ENCODE measurements around the gene ASIC4.

Gene ASIC4

DNA sequence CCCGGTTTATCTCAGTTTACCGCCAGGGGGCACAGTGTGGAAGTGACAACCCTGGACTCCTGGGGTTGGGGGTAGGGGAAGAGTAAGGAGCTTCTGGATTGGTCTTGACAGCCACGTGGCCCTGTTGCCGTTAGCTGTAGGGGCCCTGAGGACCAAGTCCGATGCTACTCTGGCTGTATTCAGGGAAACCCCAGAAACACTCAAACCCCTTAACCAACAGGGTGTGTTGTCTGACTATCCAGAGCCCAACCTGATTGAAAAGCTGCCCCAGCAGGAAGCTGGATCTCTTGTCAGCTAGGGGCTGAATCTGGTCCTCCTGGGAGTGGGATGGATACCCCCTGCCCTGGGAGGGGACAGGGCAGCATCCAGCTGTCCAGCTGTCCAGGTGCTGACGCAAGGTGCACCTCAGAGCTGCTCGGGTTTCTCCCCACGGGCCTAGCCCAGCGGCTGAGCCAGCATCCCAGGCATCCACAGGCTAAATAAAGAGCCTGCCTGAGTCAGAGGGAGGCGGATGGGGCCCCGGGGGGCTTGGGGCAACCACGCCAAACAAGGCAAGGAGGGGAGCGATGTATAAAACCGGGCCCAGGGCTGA is 18.7 kb upstream of the ASIC4 start:
- H3K27me3 ChIP-seq (ENCODE audit: control insufficient read depth, insufficient read depth, low read length) = peaks cover 17% of the 10 kb centered on the region
- peaks cover 12% of the 10 kb centered on the region for H3K4me1 ChIP-seq (ENCODE audit: control insufficient read depth, insufficient read depth, low read length)
- no peaks in the 10 kb centered on the region for H3K36me3 ChIP-seq (ENCODE audit: control insufficient read depth, insufficient read depth, low read length)
- H3K27ac ChIP-seq (ENCODE audit: low read depth, low read length) = peak overlapping the region; percentile 91
- peak overlapping the region; percentile 20 for H3K4me3 ChIP-seq (ENCODE audit: low read length)
- H3K9ac ChIP-seq (ENCODE audit: low read length) = no peak overlapping the region

DNA sequence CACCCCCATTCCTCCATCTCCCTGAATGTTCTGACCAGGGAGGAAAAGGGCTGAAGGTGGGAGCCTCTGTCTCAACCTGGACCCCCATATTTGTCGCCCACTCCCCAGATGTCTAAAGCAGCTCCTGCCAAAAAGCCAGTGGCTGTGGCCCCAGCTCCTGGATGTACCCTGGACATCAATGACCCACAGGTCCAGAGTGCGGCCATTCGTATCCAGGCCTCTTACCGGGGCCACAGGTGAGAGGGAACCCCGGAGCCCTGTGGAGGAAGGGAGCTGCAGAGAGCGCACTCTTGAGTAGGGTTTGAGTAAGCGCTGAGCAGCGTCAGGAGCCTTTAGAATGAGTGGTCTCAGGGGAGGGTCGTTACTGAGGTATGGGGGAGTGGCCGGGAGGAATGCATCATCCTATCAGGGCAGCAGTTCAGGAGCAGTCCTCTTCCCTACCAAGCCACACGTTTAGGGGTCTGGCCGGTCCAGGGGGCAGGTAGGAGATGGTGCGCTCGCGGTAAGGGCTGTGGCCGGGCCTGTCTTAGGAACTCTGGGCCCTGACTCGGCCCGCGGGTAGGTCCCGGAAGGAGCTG is 17.9 kb upstream of the ASIC4 start:
- Histone ChIP-seq H3K36me3 (ENCODE audit: control insufficient read depth, insufficient read depth, low read length) (no peaks in the 10 kb centered on the region), H3K27me3 (ENCODE audit: control insufficient read depth, insufficient read depth, low read length) (peaks cover 17% of the 10 kb centered on the region), H3K27ac (ENCODE audit: low read depth, low read length) (peak overlapping the region; percentile 91), H3K4me3 (ENCODE audit: low read length) (peak overlapping the region; percentile 75), H3K9ac (ENCODE audit: low read length) (no peak overlapping the region), H3K4me1 (ENCODE audit: control insufficient read depth, insufficient read depth, low read length) (peaks cover 12% of the 10 kb centered on the region)

DNA sequence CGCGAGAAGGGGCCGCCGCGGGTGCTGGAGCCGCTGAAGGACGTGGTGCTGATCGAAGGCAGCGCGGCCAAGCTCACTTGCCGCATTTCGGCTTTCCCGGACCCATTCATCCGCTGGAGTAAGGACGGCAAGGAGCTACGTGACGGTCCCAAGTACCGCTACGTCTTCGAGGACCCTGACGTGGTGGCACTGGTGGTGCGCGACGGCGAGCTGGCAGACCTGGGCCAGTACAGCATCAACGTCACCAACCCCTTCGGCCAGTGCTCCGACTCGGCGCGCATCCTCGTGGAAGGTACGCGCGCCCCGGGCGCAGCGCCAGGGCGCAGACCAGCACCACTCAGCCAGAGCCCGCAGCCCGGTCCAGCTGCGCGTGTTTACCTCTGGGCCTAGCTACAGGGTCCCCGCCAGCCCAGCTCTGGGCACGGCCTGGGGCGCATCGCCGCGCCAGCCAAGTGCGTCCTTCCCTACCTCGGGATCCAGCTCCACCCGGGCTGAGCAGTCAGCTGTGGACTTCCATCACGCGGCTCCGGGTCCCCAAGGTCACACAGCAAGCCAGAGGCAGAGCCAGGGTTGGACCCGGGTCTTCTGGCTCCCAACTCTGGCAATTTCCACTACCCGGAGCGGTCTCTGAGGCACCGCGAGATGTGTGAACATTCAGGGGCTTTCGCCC is 17.3 kb upstream of the ASIC4 start:
- Histone ChIP-seq H3K27ac (ENCODE audit: low read depth, low read length) (peak overlapping the region; percentile 91), H3K4me3 (ENCODE audit: low read length) (peak overlapping the region; percentile 75), H3K36me3 (ENCODE audit: control insufficient read depth, insufficient read depth, low read length) (peaks cover 3% of the 10 kb centered on the region), H3K4me1 (ENCODE audit: control insufficient read depth, insufficient read depth, low read length) (peaks cover 12% of the 10 kb centered on the region), H3K27me3 (ENCODE audit: control insufficient read depth, insufficient read depth, low read length) (peaks cover 17% of the 10 kb centered on the region), H3K9ac (ENCODE audit: low read length) (peak overlapping the region; percentile 53)

DNA sequence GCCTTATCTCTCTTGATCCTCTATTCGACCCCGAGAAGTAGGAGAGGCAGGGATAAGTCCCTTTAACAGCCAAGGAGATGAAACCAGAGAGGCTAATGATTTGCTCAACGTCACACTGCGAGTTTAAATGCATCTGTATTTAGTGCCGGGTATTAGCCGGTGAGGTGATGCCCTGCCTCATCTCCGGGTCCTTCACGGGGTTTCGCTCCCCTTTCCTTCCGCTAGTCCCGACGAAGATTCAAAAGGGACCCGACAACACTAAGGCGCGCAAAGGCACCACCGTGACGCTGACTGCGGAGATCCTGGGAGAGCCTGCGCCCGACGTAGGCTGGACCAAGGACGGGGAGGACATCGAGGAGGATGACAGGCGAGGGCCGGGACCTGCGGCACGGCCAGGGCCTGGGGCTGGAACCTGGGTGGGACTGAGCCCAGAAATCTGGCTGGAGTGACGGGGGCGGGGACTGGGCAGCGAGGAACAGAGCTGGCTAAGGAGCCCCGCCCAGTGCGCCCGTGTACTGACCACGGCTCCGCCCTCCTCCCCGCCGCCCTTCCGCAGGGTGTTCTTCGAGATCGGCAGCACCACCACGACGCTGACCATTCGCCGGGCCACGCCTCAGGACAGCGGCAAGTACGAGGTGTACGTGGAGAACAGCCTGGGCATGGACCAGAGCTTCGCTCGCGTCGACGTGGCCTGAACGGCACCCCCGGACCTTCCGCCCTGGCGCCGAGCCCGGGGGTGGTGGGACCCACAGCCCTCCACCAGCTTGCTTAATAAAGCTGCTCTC is 16.6 kb upstream of the ASIC4 start:
- peak overlapping the region; percentile 75 for H3K4me3 ChIP-seq (ENCODE audit: low read length)
- H3K27me3 ChIP-seq (ENCODE audit: control insufficient read depth, insufficient read depth, low read length) = peaks cover 17% of the 10 kb centered on the region
- H3K4me1 ChIP-seq (ENCODE audit: control insufficient read depth, insufficient read depth, low read length) = peaks cover 12% of the 10 kb centered on the region
- H3K36me3 ChIP-seq (ENCODE audit: control insufficient read depth, insufficient read depth, low read length) = peaks cover 7% of the 10 kb centered on the region
- H3K9ac ChIP-seq (ENCODE audit: low read length) = peak overlapping the region; percentile 69
- peak overlapping the region; percentile 91 for H3K27ac ChIP-seq (ENCODE audit: low read depth, low read length)

DNA sequence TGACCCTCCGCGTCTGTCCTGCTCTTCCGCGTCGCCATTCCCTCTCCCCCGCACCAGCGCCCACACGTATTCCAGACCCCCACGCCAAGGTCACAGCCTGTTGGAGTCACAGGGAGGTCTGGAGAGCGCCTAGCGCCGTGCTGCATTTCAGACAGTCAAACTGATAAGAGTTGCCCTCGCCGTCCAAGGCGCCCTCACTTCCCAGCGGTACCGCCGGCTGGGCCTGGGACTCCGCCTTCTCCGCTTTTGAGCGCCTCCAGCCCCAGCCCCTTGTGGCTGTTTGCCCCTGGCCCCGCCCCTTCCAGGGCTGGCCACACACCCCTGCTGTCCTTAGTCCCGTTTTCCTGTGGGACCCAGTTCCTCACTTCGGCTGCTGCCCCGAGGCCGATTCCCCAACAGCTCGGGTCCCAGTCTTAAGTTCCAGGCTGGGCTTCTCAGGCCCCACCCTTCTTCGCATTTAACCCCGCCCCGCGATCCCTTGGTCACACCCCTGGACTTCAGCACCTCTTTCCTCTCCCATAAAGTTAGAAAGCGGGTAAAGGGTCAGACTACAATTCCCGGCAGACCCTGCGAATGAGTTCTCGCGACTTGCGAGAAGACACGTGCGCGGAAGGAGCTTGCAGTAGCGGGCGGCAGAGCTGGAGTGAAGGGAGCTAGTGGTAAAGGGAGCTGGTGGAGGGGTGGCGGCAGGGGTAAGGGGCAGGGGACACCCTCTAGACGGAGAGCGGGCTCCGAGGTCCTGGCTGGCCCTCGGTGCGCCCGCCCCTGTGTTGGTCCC is 15.8 kb upstream of the ASIC4 start, which contains the start of gene GMPPA:
TSS of gene GMPPA (plus strand) at position 612 of the 778 bp plus-strand sequence. CDS start 1,085 bp downstream, outside the sequence.
- peaks cover 12% of the 10 kb centered on the region for H3K4me1 ChIP-seq (ENCODE audit: control insufficient read depth, insufficient read depth, low read length)
- peak within 1 kb of the TSS; percentile 75 for H3K4me3 ChIP-seq (ENCODE audit: low read length)
- H3K36me3 ChIP-seq (ENCODE audit: control insufficient read depth, insufficient read depth, low read length) = peaks cover 7% of the 10 kb centered on the region
- peak within 1 kb of the TSS; percentile 91 for H3K27ac ChIP-seq (ENCODE audit: low read depth, low read length)
- peak within 1 kb of the TSS; percentile 69 for H3K9ac ChIP-seq (ENCODE audit: low read length)
- H3K27me3 ChIP-seq (ENCODE audit: control insufficient read depth, insufficient read depth, low read length) = peaks cover 17% of the 10 kb centered on the region

DNA sequence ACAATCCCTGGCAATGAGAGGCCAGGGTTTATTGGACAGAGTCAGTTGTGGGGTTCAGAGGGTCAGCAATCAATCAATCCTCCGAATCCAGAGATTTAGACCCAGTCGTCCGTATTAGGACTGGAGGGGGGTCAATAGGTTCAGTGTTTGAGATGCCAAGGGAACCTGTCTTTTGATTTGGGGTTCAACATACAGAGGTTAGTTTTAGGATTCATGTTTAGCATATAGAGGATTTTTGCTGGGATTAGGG is 15.3 kb upstream of the ASIC4 start:
- H3K27me3 ChIP-seq (ENCODE audit: control insufficient read depth, insufficient read depth, low read length) = peaks cover 17% of the 10 kb centered on the region
- peaks cover 9% of the 10 kb centered on the region for H3K36me3 ChIP-seq (ENCODE audit: control insufficient read depth, insufficient read depth, low read length)
- peak overlapping the region; percentile 91 for H3K27ac ChIP-seq (ENCODE audit: low read depth, low read length)
- peak overlapping the region; percentile 55 for H3K9ac ChIP-seq (ENCODE audit: low read length)
- H3K4me1 ChIP-seq (ENCODE audit: control insufficient read depth, insufficient read depth, low read length) = peaks cover 12% of the 10 kb centered on the region
- peak overlapping the region; percentile 75 for H3K4me3 ChIP-seq (ENCODE audit: low read length)

DNA sequence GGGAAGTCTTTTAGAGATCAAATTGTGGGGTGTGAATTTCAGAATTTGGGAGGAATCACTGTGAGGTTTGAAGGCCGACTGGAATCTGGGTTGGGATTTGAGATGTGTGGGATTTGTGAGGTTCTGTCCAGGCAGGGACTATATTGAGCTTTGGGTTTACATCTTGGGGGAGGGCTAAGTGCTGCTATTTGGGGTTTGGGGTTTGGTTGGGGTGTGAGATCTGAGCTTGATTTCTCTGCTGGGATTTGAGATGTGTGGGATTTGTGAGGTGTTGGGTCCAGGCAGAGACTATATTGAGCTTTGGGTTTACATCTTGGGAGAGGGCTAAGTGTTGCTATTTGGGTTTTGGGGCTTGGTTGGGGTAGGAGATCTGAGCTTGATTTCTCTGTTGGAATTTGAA is 14.7 kb upstream of the ASIC4 start:
- H3K36me3 ChIP-seq (ENCODE audit: control insufficient read depth, insufficient read depth, low read length) = peaks cover 13% of the 10 kb centered on the region
- H3K4me3 ChIP-seq (ENCODE audit: low read length) = no peak overlapping the region
- peaks cover 15% of the 10 kb centered on the region for H3K27me3 ChIP-seq (ENCODE audit: control insufficient read depth, insufficient read depth, low read length)
- no peak overlapping the region for H3K27ac ChIP-seq (ENCODE audit: low read depth, low read length)
- no peak overlapping the region for H3K9ac ChIP-seq (ENCODE audit: low read length)
- peaks cover 12% of the 10 kb centered on the region for H3K4me1 ChIP-seq (ENCODE audit: control insufficient read depth, insufficient read depth, low read length)

DNA sequence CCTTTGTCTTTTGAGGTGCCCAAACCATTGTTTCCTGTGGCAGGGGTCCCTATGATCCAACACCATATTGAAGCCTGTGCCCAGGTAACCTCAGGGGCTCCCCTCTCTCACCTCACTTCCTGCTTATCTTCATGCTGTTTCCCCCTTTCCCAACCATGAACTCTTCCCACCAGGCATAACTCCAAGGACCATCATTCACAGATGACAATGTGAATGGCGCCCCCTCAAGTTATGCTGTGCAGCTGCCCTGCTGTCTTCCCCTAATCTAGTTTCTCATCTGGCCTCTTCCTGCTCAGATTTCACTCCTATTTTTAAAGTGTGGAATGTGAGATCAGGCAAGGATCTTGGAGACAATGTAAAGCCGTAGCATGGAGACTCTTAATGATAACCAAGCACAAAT is 14.1 kb upstream of the ASIC4 start:
- H3K4me1 ChIP-seq (ENCODE audit: control insufficient read depth, insufficient read depth, low read length) = peaks cover 12% of the 10 kb centered on the region
- no peak overlapping the region for H3K27ac ChIP-seq (ENCODE audit: low read depth, low read length)
- peaks cover 13% of the 10 kb centered on the region for H3K36me3 ChIP-seq (ENCODE audit: control insufficient read depth, insufficient read depth, low read length)
- H3K27me3 ChIP-seq (ENCODE audit: control insufficient read depth, insufficient read depth, low read length) = peaks cover 11% of the 10 kb centered on the region
- no peak overlapping the region for H3K9ac ChIP-seq (ENCODE audit: low read length)
- H3K4me3 ChIP-seq (ENCODE audit: low read length) = no peak overlapping the region

DNA sequence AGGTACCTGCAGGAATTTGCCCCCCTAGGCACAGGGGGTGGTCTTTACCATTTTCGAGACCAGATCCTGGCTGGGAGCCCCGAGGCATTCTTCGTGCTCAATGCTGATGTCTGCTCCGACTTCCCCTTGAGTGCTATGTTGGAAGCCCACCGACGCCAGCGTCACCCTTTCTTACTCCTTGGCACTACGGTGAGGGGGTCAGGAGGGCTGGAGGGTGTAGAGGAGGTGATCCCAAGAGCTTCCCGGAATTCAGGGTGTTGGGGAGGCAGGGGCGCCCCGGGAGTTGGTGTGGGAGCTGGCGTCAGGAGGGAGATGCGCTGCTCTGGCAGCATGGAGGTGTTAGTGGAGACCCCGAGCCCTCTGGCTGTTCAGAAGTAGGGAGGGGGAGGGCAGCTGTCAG is 12.4 kb upstream of the ASIC4 start:
- no peak overlapping the region for H3K27ac ChIP-seq (ENCODE audit: low read depth, low read length)
- H3K27me3 ChIP-seq (ENCODE audit: control insufficient read depth, insufficient read depth, low read length) = peaks cover 7% of the 10 kb centered on the region
- H3K4me1 ChIP-seq (ENCODE audit: control insufficient read depth, insufficient read depth, low read length) = peaks cover 6% of the 10 kb centered on the region
- H3K4me3 ChIP-seq (ENCODE audit: low read length) = no peak overlapping the region
- peaks cover 17% of the 10 kb centered on the region for H3K36me3 ChIP-seq (ENCODE audit: control insufficient read depth, insufficient read depth, low read length)
- H3K9ac ChIP-seq (ENCODE audit: low read length) = no peak overlapping the region

DNA sequence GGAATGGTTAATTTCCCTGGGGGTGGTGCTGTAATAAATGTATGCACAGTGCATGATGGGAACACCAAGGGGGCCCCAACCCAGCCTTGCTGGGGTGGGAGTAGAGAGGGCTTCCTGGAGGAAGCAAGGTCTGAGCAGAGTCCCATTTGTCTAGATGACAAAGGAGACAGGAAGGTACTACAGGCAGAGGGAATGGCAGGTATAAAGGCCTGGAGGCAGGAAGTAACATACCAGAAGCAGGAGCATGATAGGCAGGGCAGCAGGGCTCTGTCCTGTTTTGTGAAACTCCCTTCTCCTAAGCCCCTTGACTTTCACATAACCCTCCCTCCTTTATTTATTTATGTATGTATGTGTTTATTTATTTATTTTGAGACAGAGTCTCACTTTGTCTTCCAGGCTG is 11.7 kb upstream of the ASIC4 start:
- no peak overlapping the region for H3K4me3 ChIP-seq (ENCODE audit: low read length)
- peaks cover under 1% of the 10 kb centered on the region for H3K27me3 ChIP-seq (ENCODE audit: control insufficient read depth, insufficient read depth, low read length)
- peaks cover 17% of the 10 kb centered on the region for H3K36me3 ChIP-seq (ENCODE audit: control insufficient read depth, insufficient read depth, low read length)
- H3K9ac ChIP-seq (ENCODE audit: low read length) = no peak overlapping the region
- H3K4me1 ChIP-seq (ENCODE audit: control insufficient read depth, insufficient read depth, low read length) = peaks cover 2% of the 10 kb centered on the region
- no peak overlapping the region for H3K27ac ChIP-seq (ENCODE audit: low read depth, low read length)

DNA sequence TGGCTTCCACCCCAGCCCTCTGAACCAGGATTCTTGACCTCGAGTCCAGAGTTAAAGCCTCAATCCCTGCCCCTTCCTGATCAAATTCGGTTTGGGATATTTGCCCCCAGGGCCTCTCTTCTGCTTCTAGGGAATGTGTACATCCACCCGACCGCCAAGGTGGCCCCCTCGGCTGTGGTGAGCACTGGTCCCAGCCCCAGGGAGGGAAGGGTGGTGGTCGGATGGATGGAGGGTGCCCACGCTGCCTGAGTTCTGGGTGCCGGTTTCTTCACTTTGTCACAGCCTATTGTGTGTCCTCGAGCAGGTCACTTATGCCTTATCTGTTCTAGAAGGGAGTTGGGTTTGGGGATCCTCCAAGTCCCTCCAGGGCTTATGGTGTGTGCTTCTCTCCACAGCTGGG is 8.7 kb upstream of the ASIC4 start:
- H3K4me1 ChIP-seq (ENCODE audit: control insufficient read depth, insufficient read depth, low read length) = peaks cover 2% of the 10 kb centered on the region
- no peak overlapping the region for H3K4me3 ChIP-seq (ENCODE audit: low read length)
- no peak overlapping the region for H3K27ac ChIP-seq (ENCODE audit: low read depth, low read length)
- peaks cover 17% of the 10 kb centered on the region for H3K36me3 ChIP-seq (ENCODE audit: control insufficient read depth, insufficient read depth, low read length)
- no peak overlapping the region for H3K9ac ChIP-seq (ENCODE audit: low read length)
- H3K27me3 ChIP-seq (ENCODE audit: control insufficient read depth, insufficient read depth, low read length) = peaks cover 6% of the 10 kb centered on the region

Measured in rectal smooth muscle tissue (tissue), 1 donor.